Trophoblast cell (in vitro differentiated cells and primary cell): Measurements from ENCODE around the gene TINAGL1.
A peak's percentile ranks its signal among the peaks of the same experiment; 100 is the strongest.

ENCODE experiments used
- DNase-seq, 2 donors: peaks; one replicate each; pipeline ENCODE4 v3.0.0-alpha.2; 2016
- H2AFZ ChIP-seq: 2 replicates; pipeline ENCODE4 v1.6.1; 2013; ENCODE audit warnings: low read length, moderate library complexity, mild to moderate bottlenecking; ENCODE audit not compliant: insufficient read depth, poor library complexity
- H2AK5ac ChIP-seq: 2 replicates; pipeline ENCODE4 v1.6.1; 2013; ENCODE audit warnings: mild to moderate bottlenecking, low read length
- H2BK120ac ChIP-seq: 2 replicates; pipeline ENCODE4 v1.6.1; 2013; ENCODE audit warnings: low read length, mild to moderate bottlenecking, moderate library complexity; ENCODE audit not compliant: insufficient read depth, poor library complexity
- H2BK12ac ChIP-seq: 2 replicates; pipeline ENCODE4 v1.6.1; 2013; ENCODE audit warnings: mild to moderate bottlenecking, low read length, moderate library complexity
- H2BK5ac ChIP-seq: 2 replicates; pipeline ENCODE4 v1.6.1; 2013; ENCODE audit warnings: low read length, low read depth, moderate library complexity, mild to moderate bottlenecking; ENCODE audit not compliant: poor library complexity
- H3K14ac ChIP-seq: 2 replicates; pipeline ENCODE4 v1.6.1; 2013; ENCODE audit warnings: mild to moderate bottlenecking, low read length
- H3K18ac ChIP-seq: 2 replicates; pipeline ENCODE4 v1.6.1; 2013; ENCODE audit warnings: mild to moderate bottlenecking, low read length
- H3K23ac ChIP-seq: 2 replicates; pipeline ENCODE4 v1.6.1; 2013; ENCODE audit warnings: low read length
- H3K27ac ChIP-seq: 2 replicates; pipeline ENCODE4 v1.5.1; 2013; ENCODE audit warnings: low read depth, mild to moderate bottlenecking, inconsistent platforms, low read length, moderate library complexity
- H3K27me3 ChIP-seq: 2 replicates; pipeline ENCODE4 v1.6.1; 2013; ENCODE audit warnings: inconsistent platforms, mild to moderate bottlenecking, low read length, moderate library complexity; ENCODE audit not compliant: insufficient read depth
- H3K36me3 ChIP-seq, 2 experiments: 1 replicate in 1 of 2; 2 replicates in 1 of 2; pipeline ENCODE4 v1.6.1; 2013; ENCODE audit warnings: low read length in 2 of 2, mild to moderate bottlenecking in 2 of 2, moderate library complexity in 1 of 2; ENCODE audit not compliant: insufficient read depth in 2 of 2, control insufficient read depth in 1 of 2
- H3K4ac ChIP-seq: 2 replicates; pipeline ENCODE4 v1.6.1; 2013; ENCODE audit warnings: low read depth, mild to moderate bottlenecking, low read length, moderate library complexity
- H3K4me1 ChIP-seq, 2 experiments: 1 replicate in 1 of 2; 2 replicates in 1 of 2; pipeline ENCODE4 v1.6.1; 2013; ENCODE audit warnings: low read length in 2 of 2, mild to moderate bottlenecking in 2 of 2, moderate library complexity in 1 of 2; ENCODE audit not compliant: insufficient read depth in 2 of 2, control insufficient read depth in 1 of 2
- H3K4me2 ChIP-seq: 2 replicates; pipeline ENCODE4 v1.6.1; 2013; ENCODE audit warnings: inconsistent platforms, mild to moderate bottlenecking, low read length, moderate library complexity
- H3K4me3 ChIP-seq: 2 replicates; pipeline ENCODE4 v1.5.1; 2013; ENCODE audit warnings: mild to moderate bottlenecking, low read depth, low read length, inconsistent platforms
- H3K79me1 ChIP-seq: one replicate; pipeline ENCODE4 v1.6.1; 2013; ENCODE audit warnings: low read length
- H3K79me2 ChIP-seq: 2 replicates; pipeline ENCODE4 v1.6.1; 2013; ENCODE audit warnings: low read length, mild to moderate bottlenecking; ENCODE audit not compliant: control insufficient read depth, insufficient read depth, poor library complexity
- H3K9ac ChIP-seq: 2 replicates; pipeline ENCODE4 v1.6.1; 2013; ENCODE audit warnings: mild to moderate bottlenecking, low read length
- H3K9me3 ChIP-seq: 2 replicates; pipeline ENCODE4 v1.6.1; 2013; ENCODE audit warnings: low read depth, mild to moderate bottlenecking, control low read depth, inconsistent platforms, low read length; ENCODE audit not compliant: insufficient read depth
- H4K12ac ChIP-seq: 2 replicates; pipeline ENCODE4 v1.6.1; 2013; ENCODE audit warnings: low read depth, mild to moderate bottlenecking, low read length, moderate library complexity
- H4K8ac ChIP-seq: 2 replicates; pipeline ENCODE4 v1.6.1; 2013; ENCODE audit warnings: low read depth, mild to moderate bottlenecking, low read length, moderate library complexity
- H4K91ac ChIP-seq: one replicate; pipeline ENCODE4 v1.6.1; 2013; ENCODE audit warnings: low read depth, mild to moderate bottlenecking, low read length, moderate library complexity
- WGBS: extraction: QIAGEN DNeasy Blood & Tissue Kit; methylation state at CpG from one replicate; pipeline ENCODE4 v1.1.7; 2013; ENCODE audit warnings: missing lambda C conversion rate; ENCODE audit not compliant: insufficient read length, insufficient coverage; ENCODE audit errors: extremely low coverage; 5-methylcytosine and 5-hydroxymethylcytosine counted together

TINAGL1 gene

GRCh38 chr1:31627930-31628559, 51.7 kb downstream of the TINAGL1 start:
- H3K14ac ChIP-seq: peak overlapping the region; percentile 93
- DNase-seq: peak in 1 of 2 donors; percentile 28
- H2AK5ac ChIP-seq: peak overlapping the region; percentile 98
- H2BK5ac ChIP-seq: peak overlapping the region; percentile 95
- H3K18ac ChIP-seq: peak overlapping the region; percentile 93
- H3K23ac ChIP-seq: no peak overlapping the region
- H2BK120ac ChIP-seq: peak overlapping the region; percentile 94
- H3K79me2 ChIP-seq: peaks cover 19% of the 10 kb centered on the region
- peaks cover 2% of the 10 kb centered on the region for H3K9me3 ChIP-seq
- H2AFZ ChIP-seq: peak overlapping the region; percentile 41
- H3K27ac ChIP-seq: peak overlapping the region; percentile 91
- peaks cover 55 to 65% of the 10 kb centered on the region in 2 experiments for H3K4me1 ChIP-seq
- H3K4me2 ChIP-seq: no peak overlapping the region
- H3K27me3 ChIP-seq: no peaks in the 10 kb centered on the region
- H4K91ac ChIP-seq: peak overlapping the region; percentile 97
- no peak overlapping the region for H4K12ac ChIP-seq
- no peak overlapping the region for H3K4me3 ChIP-seq
- H3K79me1 ChIP-seq: peaks cover 59% of the 10 kb centered on the region
- H4K8ac ChIP-seq: peak overlapping the region; percentile 82
- H3K9ac ChIP-seq: no peak overlapping the region
- peak overlapping the region; percentile 95 for H2BK12ac ChIP-seq
- no CpG with 5 or more reads among the region's 11 CpGs for WGBS
- peak overlapping the region; percentile 64 for H3K4ac ChIP-seq
- peaks cover 33 to 35% of the 10 kb centered on the region in 2 experiments for H3K36me3 ChIP-seq

GRCh38 chr1:31628931-31629556, 52.7 kb downstream of the TINAGL1 start:
- H2AFZ ChIP-seq: no peak overlapping the region
- H3K79me1 ChIP-seq: peaks cover 62% of the 10 kb centered on the region
- no peak overlapping the region for H3K23ac ChIP-seq
- peaks cover 56 to 69% of the 10 kb centered on the region in 2 experiments for H3K4me1 ChIP-seq
- H3K4ac ChIP-seq: peak overlapping the region; percentile 64
- no peak overlapping the region for H3K9ac ChIP-seq
- H3K27me3 ChIP-seq: no peaks in the 10 kb centered on the region
- no CpG with 5 or more reads among the region's 6 CpGs for WGBS
- H3K79me2 ChIP-seq: peaks cover 19% of the 10 kb centered on the region
- H4K12ac ChIP-seq: no peak overlapping the region
- no peaks in the 10 kb centered on the region for H3K9me3 ChIP-seq
- peak overlapping the region; percentile 91 for H3K27ac ChIP-seq
- peak overlapping the region; percentile 95 for H2BK12ac ChIP-seq
- H4K91ac ChIP-seq: peak overlapping the region; percentile 97
- no peak overlapping the region for H3K4me3 ChIP-seq
- H2BK5ac ChIP-seq: peak overlapping the region; percentile 95
- peak; percentile 96 for DNase-seq
- peak overlapping the region; percentile 93 for H3K18ac ChIP-seq
- H3K4me2 ChIP-seq: no peak overlapping the region
- H2BK120ac ChIP-seq: peak overlapping the region; percentile 94
- peak overlapping the region; percentile 67 for H4K8ac ChIP-seq
- peaks cover 33 to 34% of the 10 kb centered on the region in 2 experiments for H3K36me3 ChIP-seq
- H2AK5ac ChIP-seq: peak overlapping the region; percentile 98
- peak overlapping the region; percentile 93 for H3K14ac ChIP-seq

- H4K8ac ChIP-seq: peak overlapping the region; percentile 28
- peak overlapping the region; percentile 56 for H3K18ac ChIP-seq
- H3K9me3 ChIP-seq: no peaks in the 10 kb centered on the region
- no peak overlapping the region for H3K23ac ChIP-seq
- peaks cover 7% of the 10 kb centered on the region for H3K79me2 ChIP-seq
- H2BK120ac ChIP-seq: no peak overlapping the region
- no CpG with 5 or more reads among the region's 3 CpGs for WGBS
- H3K27ac ChIP-seq: no peak overlapping the region
- peak overlapping the region; percentile 23 for H3K14ac ChIP-seq
- H3K9ac ChIP-seq: no peak overlapping the region
- H3K36me3 ChIP-seq: peaks cover 31 to 40% of the 10 kb centered on the region in 2 experiments
- H2AK5ac ChIP-seq: peak overlapping the region; percentile 77
- peaks cover 33 to 56% of the 10 kb centered on the region in 2 experiments for H3K4me1 ChIP-seq
- H2BK12ac ChIP-seq: peak overlapping the region; percentile 62
- no peak overlapping the region for H3K4me2 ChIP-seq
- no peaks in the 10 kb centered on the region for H3K27me3 ChIP-seq
- no peak for DNase-seq
- peak overlapping the region; percentile 18 for H2BK5ac ChIP-seq
- peak overlapping the region; percentile 35 for H3K4ac ChIP-seq
- peaks cover 40% of the 10 kb centered on the region for H3K79me1 ChIP-seq
- no peak overlapping the region for H3K4me3 ChIP-seq
- no peak overlapping the region for H2AFZ ChIP-seq
- H4K12ac ChIP-seq: no peak overlapping the region
- peak overlapping the region; percentile 61 for H4K91ac ChIP-seq
Observed at GRCh38 chr1:31632649-31633048, 56.3 kb downstream of the TINAGL1 start.

DNA sequence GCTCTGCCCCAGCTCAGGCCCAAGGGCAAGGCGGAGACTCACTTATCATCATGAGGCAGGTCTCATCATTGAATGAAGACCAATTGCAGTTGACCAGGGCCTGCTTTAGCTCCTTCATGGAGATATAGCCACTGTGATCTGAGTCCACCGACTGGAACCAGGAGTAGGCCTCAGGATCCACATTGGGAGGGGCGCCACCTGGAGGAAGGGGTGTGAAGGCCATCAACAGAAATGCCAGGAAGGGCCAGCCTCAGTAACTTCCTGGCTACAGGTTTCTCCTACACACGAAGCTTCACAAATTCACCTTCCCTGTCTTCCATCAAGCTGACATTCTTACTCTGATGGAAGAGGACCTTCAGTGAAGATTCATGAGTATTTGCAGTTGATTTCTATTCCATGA, 56.8 kb downstream of the TINAGL1 start:
- Histone ChIP-seq H3K18ac (peak overlapping the region; percentile 56), H3K4ac (peak overlapping the region; percentile 35), H3K14ac (peak overlapping the region; percentile 25), H4K12ac (no peak overlapping the region), H3K79me2 (peaks cover 4% of the 10 kb centered on the region), H3K79me1 (peaks cover 36% of the 10 kb centered on the region), H2BK5ac (peak overlapping the region; percentile 18), H3K4me1 (peaks cover 28 to 52% of the 10 kb centered on the region in 2 experiments), H2BK120ac (no peak overlapping the region), H3K23ac (no peak overlapping the region), H3K27me3 (no peaks in the 10 kb centered on the region), H2BK12ac (peak overlapping the region; percentile 62), H3K27ac (no peak overlapping the region), H3K4me3 (no peak overlapping the region), H2AFZ (no peak overlapping the region), H4K91ac (peak overlapping the region; percentile 59), H3K4me2 (no peak overlapping the region), H3K9ac (no peak overlapping the region), H2AK5ac (peak overlapping the region; percentile 28), H3K9me3 (no peaks in the 10 kb centered on the region), H3K36me3 (peaks cover 27 to 37% of the 10 kb centered on the region in 2 experiments), H4K8ac (peak overlapping the region; percentile 28)
- WGBS: no CpG with 5 or more reads among the region's 4 CpGs
- DNase-seq: peak in 1 of 2 donors; percentile 56
